Chondrocyte (in vitro differentiated cells): ENCODE data around the gene CATSPERD. TPM values are rescaled to one million over a fixed set of nuclear protein-coding genes. Genes with fewer than 3 reads are reported as not detected.

Experiments
- DNase-seq: peaks from one replicate; pipeline ENCODE4 v3.0.0; 2021; ENCODE audit warnings: mixed read lengths, low spot score
- H3K27ac Mint-ChIP-seq: one replicate; pipeline ENCODE4 v1.8.0; 2021; ENCODE audit warnings: mild to moderate bottlenecking, moderate library complexity, mixed read lengths; ENCODE audit not compliant: unreplicated experiment
- H3K27me3 Mint-ChIP-seq: 2 replicates; pipeline ENCODE4 v1.8.0; 2021; ENCODE audit warnings: low read depth, mixed read lengths
- H3K36me3 Mint-ChIP-seq: 2 replicates; pipeline ENCODE4 v1.8.0; 2021; ENCODE audit warnings: low read depth, mixed read lengths
- H3K4me1 Mint-ChIP-seq: 2 replicates; pipeline ENCODE4 v1.8.0; 2021; ENCODE audit warnings: low read depth, mild to moderate bottlenecking, mixed read lengths
- H3K4me3 Mint-ChIP-seq: one replicate; pipeline ENCODE4 v1.8.0; 2021; ENCODE audit warnings: mild to moderate bottlenecking, moderate library complexity, mixed read lengths; ENCODE audit not compliant: unreplicated experiment
- H3K9me3 Mint-ChIP-seq: 2 replicates; pipeline ENCODE4 v1.8.0; 2021; ENCODE audit warnings: low read depth, mixed read lengths
- total RNA-seq: library from RNA; stranded (reverse); gene quantifications from 3 replicates; pipeline ENCODE4 v1.2.1, GENCODE V29; 2021
- TF ChIP-seq, protein P1 (sequence below): fragments of 200-600 bp; sonication (generic); IDR thresholded peaks from 2 replicates; pipeline ENCODE4 v1.5.0; 2021; ENCODE audit warnings: antibody characterized with exemption, mild to moderate bottlenecking, moderate library complexity

The CATSPERD gene
- total RNA-seq, 1 donor from 2014 or later: not detected

DNA sequence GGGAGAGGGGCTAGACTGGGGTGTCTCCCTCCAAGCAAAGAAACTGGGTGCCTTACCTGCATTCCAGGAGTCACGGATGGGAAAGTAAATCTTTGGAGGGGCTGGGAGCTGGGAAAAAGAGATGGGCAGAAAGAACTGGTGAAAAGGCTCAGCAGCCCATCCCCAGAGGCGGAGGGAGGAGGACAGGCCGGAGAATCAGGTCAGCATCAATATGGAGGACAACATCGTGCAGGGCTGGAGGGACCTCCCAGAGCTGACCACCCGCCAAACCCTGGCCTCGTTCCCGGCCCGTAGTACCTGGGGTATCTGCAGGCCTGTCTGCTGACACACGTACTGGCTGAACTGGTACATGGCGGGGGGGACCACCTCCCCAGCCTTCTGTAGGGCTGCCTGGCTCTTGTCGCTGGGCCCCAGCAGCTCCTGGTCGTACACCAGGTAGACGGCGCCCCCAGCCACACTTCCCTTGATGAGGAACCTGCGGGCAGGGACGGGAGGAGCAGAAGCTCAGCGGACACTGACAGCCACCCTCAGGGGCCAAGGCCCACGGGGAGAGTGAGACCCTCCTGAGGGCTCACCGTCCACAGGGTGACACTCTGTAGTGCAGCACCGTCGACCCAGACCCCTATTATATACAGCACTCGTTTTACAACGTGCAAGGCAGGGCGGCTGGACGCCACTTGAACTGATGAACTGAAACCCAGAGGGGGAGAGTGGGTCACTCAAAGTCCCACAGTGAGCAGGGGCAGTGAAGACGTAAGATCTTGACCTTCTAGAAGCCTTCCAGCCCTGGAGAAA is 41.0 kb upstream of the CATSPERD start:
- no peaks in the 10 kb centered on the region for H3K9me3 Mint-ChIP-seq
- H3K4me3 Mint-ChIP-seq: peak overlapping the region; percentile 100
- H3K36me3 Mint-ChIP-seq: no peaks in the 10 kb centered on the region
- peak overlapping the region; percentile 97 for H3K27ac Mint-ChIP-seq
- TF ChIP-seq, protein P1, sequence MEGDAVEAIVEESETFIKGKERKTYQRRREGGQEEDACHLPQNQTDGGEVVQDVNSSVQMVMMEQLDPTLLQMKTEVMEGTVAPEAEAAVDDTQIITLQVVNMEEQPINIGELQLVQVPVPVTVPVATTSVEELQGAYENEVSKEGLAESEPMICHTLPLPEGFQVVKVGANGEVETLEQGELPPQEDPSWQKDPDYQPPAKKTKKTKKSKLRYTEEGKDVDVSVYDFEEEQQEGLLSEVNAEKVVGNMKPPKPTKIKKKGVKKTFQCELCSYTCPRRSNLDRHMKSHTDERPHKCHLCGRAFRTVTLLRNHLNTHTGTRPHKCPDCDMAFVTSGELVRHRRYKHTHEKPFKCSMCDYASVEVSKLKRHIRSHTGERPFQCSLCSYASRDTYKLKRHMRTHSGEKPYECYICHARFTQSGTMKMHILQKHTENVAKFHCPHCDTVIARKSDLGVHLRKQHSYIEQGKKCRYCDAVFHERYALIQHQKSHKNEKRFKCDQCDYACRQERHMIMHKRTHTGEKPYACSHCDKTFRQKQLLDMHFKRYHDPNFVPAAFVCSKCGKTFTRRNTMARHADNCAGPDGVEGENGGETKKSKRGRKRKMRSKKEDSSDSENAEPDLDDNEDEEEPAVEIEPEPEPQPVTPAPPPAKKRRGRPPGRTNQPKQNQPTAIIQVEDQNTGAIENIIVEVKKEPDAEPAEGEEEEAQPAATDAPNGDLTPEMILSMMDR: no peak
- DNase-seq: no peak
- no peaks in the 10 kb centered on the region for H3K27me3 Mint-ChIP-seq
- peaks cover 24% of the 10 kb centered on the region for H3K4me1 Mint-ChIP-seq

DNA sequence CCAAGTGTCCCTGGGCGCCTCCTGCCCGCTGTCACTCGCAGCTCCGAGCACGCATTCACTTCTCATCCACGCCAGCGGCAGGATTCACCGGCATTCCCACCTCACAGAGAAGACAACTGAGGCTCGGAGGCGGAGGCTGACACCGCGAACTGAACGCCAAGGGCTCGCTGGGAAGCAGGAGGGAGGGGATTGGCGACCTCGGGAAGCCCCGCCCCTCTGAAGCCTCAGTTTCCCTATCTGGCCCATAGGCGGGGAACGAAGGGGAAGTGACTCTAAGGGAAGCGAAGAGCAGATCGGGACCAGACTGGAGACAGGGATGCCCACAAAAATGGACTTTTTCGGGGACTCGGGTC is 40.4 kb upstream of the CATSPERD start:
- H3K36me3 Mint-ChIP-seq: no peaks in the 10 kb centered on the region
- H3K4me1 Mint-ChIP-seq: peaks cover 24% of the 10 kb centered on the region
- H3K27me3 Mint-ChIP-seq: no peaks in the 10 kb centered on the region
- peak overlapping the region; percentile 97 for H3K27ac Mint-ChIP-seq
- peak overlapping the region; percentile 100 for H3K4me3 Mint-ChIP-seq
- H3K9me3 Mint-ChIP-seq: no peaks in the 10 kb centered on the region
- no peak for DNase-seq
- TF ChIP-seq, protein P1: peak; percentile 42

DNA sequence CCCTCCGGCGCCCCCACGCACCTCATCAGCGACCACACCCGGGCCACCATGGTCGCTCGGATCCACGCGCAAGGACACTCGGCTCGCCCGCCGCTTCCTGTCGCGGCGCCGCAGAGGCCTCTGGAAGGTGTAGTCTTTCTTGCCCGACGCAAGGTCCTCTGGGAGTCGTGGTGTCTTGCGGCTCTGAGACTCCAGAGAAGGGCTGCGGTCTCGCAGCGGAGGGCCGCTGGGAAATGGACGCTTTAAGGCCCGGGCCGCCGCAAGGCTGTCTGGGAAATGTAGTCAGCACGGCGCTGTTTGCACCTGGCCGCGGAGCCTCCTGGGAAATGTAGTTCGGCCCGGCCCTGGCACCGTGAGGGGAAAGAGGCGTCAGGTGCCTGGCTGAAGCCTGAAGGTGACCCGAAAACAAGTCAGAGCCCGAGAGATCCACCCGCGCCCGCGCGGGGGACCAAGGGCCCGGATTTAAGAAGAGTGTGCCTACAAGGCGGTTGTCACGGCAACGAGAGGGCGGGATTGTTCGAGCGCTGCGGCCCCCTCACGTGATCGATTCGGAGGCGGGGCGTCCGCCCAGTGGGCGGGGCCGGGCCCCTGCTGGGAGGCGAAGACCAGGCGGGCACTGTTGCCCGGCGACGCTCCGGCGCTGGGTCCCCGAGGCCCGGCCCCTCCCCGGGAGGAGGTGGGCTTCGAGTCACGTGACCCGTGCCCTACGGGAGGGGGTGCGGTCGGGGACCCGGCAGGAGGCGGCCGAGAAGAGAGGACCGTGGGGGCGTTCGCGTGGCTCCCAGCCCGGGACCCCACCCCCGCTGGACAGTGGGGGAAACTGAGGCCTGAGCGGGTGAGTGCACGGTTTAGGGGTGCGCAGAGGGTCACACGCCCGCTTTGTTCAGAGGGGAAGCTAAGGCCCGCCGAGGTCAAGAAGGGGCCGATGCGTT is 39.7 kb upstream of the CATSPERD start, which contains the start of the genes HSD11B1L and MICOS13:
TSS of gene HSD11B1L (plus strand) at position 591 of the 932 bp plus-strand sequence. CDS start 3,806 bp downstream, outside the sequence.
TSS of gene MICOS13 (minus strand) at position 80 of the 932 bp plus-strand sequence. CDS start at position 50, 30 bp downstream.
- H3K9me3 Mint-ChIP-seq: no peaks in the 10 kb centered on the region
- H3K4me1 Mint-ChIP-seq: peaks cover 24% of the 10 kb centered on the region
- no peaks in the 10 kb centered on the region for H3K36me3 Mint-ChIP-seq
- no peaks in the 10 kb centered on the region for H3K27me3 Mint-ChIP-seq
- peak within 1 kb of the TSS; percentile 100 for H3K4me3 Mint-ChIP-seq
- peak within 1 kb of the TSS; percentile 97 for H3K27ac Mint-ChIP-seq
- peak; percentile 99 for DNase-seq
- TF ChIP-seq, protein P1: peak; percentile 7

DNA sequence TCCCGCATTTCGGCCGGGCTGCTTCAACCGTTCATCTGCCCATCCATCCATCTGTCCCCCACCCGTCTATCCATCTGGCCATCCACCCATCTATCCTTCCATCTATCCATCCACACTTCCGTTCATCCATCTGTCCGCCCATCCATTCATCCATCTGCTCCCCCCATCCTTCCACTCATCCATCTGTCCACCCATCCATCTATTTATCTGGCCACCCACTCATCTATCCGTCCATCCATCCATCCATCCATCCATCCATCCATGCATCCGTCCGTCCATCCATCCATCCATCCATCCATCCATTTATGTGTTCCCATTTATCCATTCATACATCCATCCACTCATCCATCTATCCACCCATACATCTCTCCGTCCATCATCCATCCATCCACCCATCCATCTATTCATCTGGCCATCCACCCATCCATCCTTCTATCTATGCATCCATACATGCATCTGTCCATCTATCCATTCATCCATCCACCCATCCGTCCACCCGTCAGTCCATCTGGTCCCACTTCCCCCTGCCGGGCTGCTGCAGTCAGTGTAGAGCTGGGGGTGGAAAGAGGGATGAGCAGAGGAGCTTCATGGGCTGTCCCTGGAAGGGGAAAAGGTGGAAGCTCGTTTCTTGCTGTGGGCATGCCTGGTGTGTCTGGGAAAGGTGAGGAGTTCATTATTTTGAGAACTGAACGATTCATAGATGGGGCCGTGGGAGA is 38.9 kb upstream of the CATSPERD start:
- Mint-ChIP-seq H3K4me3 (peak overlapping the region; percentile 100), H3K27me3 (no peaks in the 10 kb centered on the region), H3K27ac (peak overlapping the region; percentile 8), H3K36me3 (no peaks in the 10 kb centered on the region), H3K4me1 (peaks cover 26% of the 10 kb centered on the region), H3K9me3 (no peaks in the 10 kb centered on the region)
- no peak for DNase-seq
- TF ChIP-seq, protein P1: no peak
